H9 (cell line): ENCODE results near the gene BAIAP2. TPM values are rescaled to one million over a fixed set of nuclear protein-coding genes. Genes with fewer than 3 reads are reported as not detected.

Experiments
- DNase-seq: peaks from one replicate; pipeline ENCODE4 v3.0.0-alpha.2; 2017
- H2AFZ ChIP-seq: one replicate; pipeline ENCODE4 v1.6.1; 2013; ENCODE audit warnings: mild to moderate bottlenecking, low read length, control low read depth, moderate library complexity
- H2AK5ac ChIP-seq: 2 replicates; pipeline ENCODE4 v1.6.1; 2013; ENCODE audit warnings: low read length, control low read depth, mixed read lengths; ENCODE audit not compliant: insufficient read length
- H2BK120ac ChIP-seq: one replicate; pipeline ENCODE4 v1.6.1; 2013; ENCODE audit warnings: low read depth, mild to moderate bottlenecking, low read length, control low read depth, inconsistent platforms; ENCODE audit not compliant: poor library complexity, severe bottlenecking
- H2BK12ac ChIP-seq: 2 replicates; pipeline ENCODE4 v1.6.1; 2013; ENCODE audit warnings: low read length, control low read depth, mixed read lengths, low read depth; ENCODE audit not compliant: insufficient read length
- H2BK15ac ChIP-seq: 2 replicates; pipeline ENCODE4 v1.6.1; 2013; ENCODE audit warnings: low read depth, low read length, control low read depth
- H2BK20ac ChIP-seq: one replicate; pipeline ENCODE4 v1.6.1; 2013; ENCODE audit warnings: low read depth, mild to moderate bottlenecking, low read length, control low read depth, inconsistent platforms; ENCODE audit not compliant: poor library complexity, severe bottlenecking
- H2BK5ac ChIP-seq: 2 replicates; pipeline ENCODE4 v1.6.1; 2013; ENCODE audit warnings: low read length, control low read depth, mixed read lengths; ENCODE audit not compliant: insufficient read length
- H3K14ac ChIP-seq: 2 replicates; pipeline ENCODE4 v1.6.1; 2013; ENCODE audit warnings: low read length, control low read depth; ENCODE audit not compliant: insufficient read depth
- H3K18ac ChIP-seq: 2 replicates; pipeline ENCODE4 v1.6.1; 2013; ENCODE audit warnings: low read depth, mild to moderate bottlenecking, mixed read lengths, low read length, control low read depth; ENCODE audit not compliant: insufficient read length
- H3K23ac ChIP-seq: 2 replicates; pipeline ENCODE4 v1.6.1; 2013; ENCODE audit warnings: low read length, control low read depth, mixed read lengths, low read depth; ENCODE audit not compliant: insufficient read length
- H3K23me2 ChIP-seq: 2 replicates; pipeline ENCODE4 v1.6.1; 2013; ENCODE audit warnings: low read depth, mild to moderate bottlenecking, mixed read lengths, low read length, control low read depth; ENCODE audit not compliant: insufficient read length, poor library complexity, severe bottlenecking
- H3K27ac ChIP-seq: 2 replicates; pipeline ENCODE4 v1.5.1; 2013; ENCODE audit warnings: low read length, control low read depth, mixed read lengths, low read depth; ENCODE audit not compliant: insufficient read length
- H3K27me3 ChIP-seq: 2 replicates; pipeline ENCODE4 v1.6.1; 2013; ENCODE audit warnings: low read length, control low read depth, inconsistent platforms; ENCODE audit not compliant: insufficient read depth
- H3K4ac ChIP-seq: 2 replicates; pipeline ENCODE4 v1.6.1; 2013; ENCODE audit warnings: low read depth, mild to moderate bottlenecking, control low read depth, inconsistent platforms, low read length, moderate library complexity
- H3K4me1 ChIP-seq: 2 replicates; pipeline ENCODE4 v1.6.1; 2013; ENCODE audit warnings: low read length, control low read depth, inconsistent platforms; ENCODE audit not compliant: insufficient read depth
- H3K4me2 ChIP-seq: 2 replicates; pipeline ENCODE4 v1.6.1; 2013; ENCODE audit warnings: low read length, control low read depth, mixed read lengths; ENCODE audit not compliant: insufficient read length, insufficient read depth
- H3K56ac ChIP-seq: 2 replicates; pipeline ENCODE4 v1.6.1; 2013; ENCODE audit warnings: low read depth, mild to moderate bottlenecking, mixed read lengths, low read length, control low read depth; ENCODE audit not compliant: insufficient read length
- H3K79me1 ChIP-seq: 2 replicates; pipeline ENCODE4 v1.6.1; 2013; ENCODE audit warnings: low read depth, mild to moderate bottlenecking, moderate library complexity, low read length, control low read depth, inconsistent platforms; ENCODE audit not compliant: insufficient read depth, poor library complexity, severe bottlenecking
- H3K79me2 ChIP-seq: 2 replicates; pipeline ENCODE4 v1.6.1; 2013; ENCODE audit warnings: low read length, control low read depth, inconsistent platforms; ENCODE audit not compliant: insufficient read depth
- H3K9ac ChIP-seq: 2 replicates; pipeline ENCODE4 v1.6.1; 2013; ENCODE audit warnings: low read length, control low read depth, mixed read lengths; ENCODE audit not compliant: insufficient read length; ENCODE audit errors: extremely low read depth
- H3K9me3 ChIP-seq: one replicate; pipeline ENCODE4 v1.6.1; 2013; ENCODE audit warnings: low read depth, low read length, inconsistent platforms; ENCODE audit not compliant: control insufficient read depth
- H3T11ph ChIP-seq: one replicate; pipeline ENCODE4 v1.6.1; 2013; ENCODE audit warnings: mild to moderate bottlenecking, low read length, control low read depth, inconsistent platforms
- H4K20me1 ChIP-seq: one replicate; pipeline ENCODE4 v1.6.1; 2013; ENCODE audit not compliant: control insufficient read depth, insufficient read length, insufficient read depth
- H4K5ac ChIP-seq: 2 replicates; pipeline ENCODE4 v1.6.1; 2013; ENCODE audit warnings: low read depth, mild to moderate bottlenecking, mixed read lengths, low read length, control low read depth; ENCODE audit not compliant: insufficient read length
- H4K8ac ChIP-seq: replicated peaks from 2 replicates; pipeline ENCODE4 v1.6.1; 2013; ENCODE audit warnings: low read length, control low read depth, mixed read lengths, low read depth; ENCODE audit not compliant: insufficient read length
- H4K91ac ChIP-seq: 2 replicates; pipeline ENCODE4 v1.6.1; 2013; ENCODE audit warnings: low read depth, mild to moderate bottlenecking, moderate library complexity, mixed read lengths, low read length, control low read depth; ENCODE audit not compliant: insufficient read length
- H3K27ac Mint-ChIP-seq, 3 experiments: 2 replicates in 2 of 3; 3 replicates in 1 of 3; pipeline ENCODE4 v1.8.0; 2020 to 2021; ENCODE audit warnings: mixed read lengths in 3 of 3, mild to moderate bottlenecking in 1 of 3, moderate library complexity in 1 of 3
- H3K27me3 Mint-ChIP-seq: 2 replicates; pipeline ENCODE4 v1.8.0; 2021; ENCODE audit warnings: low read depth, mild to moderate bottlenecking, moderate library complexity, mixed read lengths
- H3K36me3 Mint-ChIP-seq, 3 experiments: 2 replicates in 2 of 3; 3 replicates in 1 of 3; pipeline ENCODE4 v1.8.0; 2020 to 2021; ENCODE audit warnings: low read depth in 3 of 3, mixed read lengths in 3 of 3; ENCODE audit not compliant: insufficient read depth in 1 of 3
- H3K4me1 Mint-ChIP-seq, 2 experiments: 2 replicates each; pipeline ENCODE4 v1.8.0; 2020; ENCODE audit warnings: mixed read lengths in 2 of 2
- H3K4me3 Mint-ChIP-seq, 2 experiments: 2 replicates in 1 of 2; 3 replicates in 1 of 2; pipeline ENCODE4 v1.8.0; 2020 to 2021; ENCODE audit warnings: mild to moderate bottlenecking in 2 of 2, mixed read lengths in 2 of 2, moderate library complexity in 1 of 2
- H3K9me3 Mint-ChIP-seq, 2 experiments: 2 replicates in 1 of 2; 3 replicates in 1 of 2; pipeline ENCODE4 v1.8.0; 2020; ENCODE audit warnings: mild to moderate bottlenecking in 2 of 2, mixed read lengths in 2 of 2, moderate library complexity in 1 of 2
- WGBS: extraction: QIAGEN DNeasy Blood & Tissue Kit; methylation state at CpG from one replicate; pipeline ENCODE4 v1.1.7; 2013; ENCODE audit warnings: missing lambda C conversion rate, low lambda C conversion rate, mixed read lengths; ENCODE audit not compliant: insufficient read length; ENCODE audit errors: extremely low coverage; 5-methylcytosine and 5-hydroxymethylcytosine counted together
- total RNA-seq: library from RNA; stranded (reverse); gene quantifications from 2 replicates; pipeline ENCODE4 v1.2.1, GENCODE V29; 2021
- TF ChIP-seq, protein P1 (sequence below): fragments of 200-600 bp; sonication (generic); conservative IDR thresholded peaks from 3 replicates; pipeline ENCODE4 v1.8.0; 2021; ENCODE audit warnings: antibody characterized with exemption, mild to moderate bottlenecking

The BAIAP2 gene
- total RNA-seq, 1 experiment from 2014 or later, result 27.8 TPM

DNA sequence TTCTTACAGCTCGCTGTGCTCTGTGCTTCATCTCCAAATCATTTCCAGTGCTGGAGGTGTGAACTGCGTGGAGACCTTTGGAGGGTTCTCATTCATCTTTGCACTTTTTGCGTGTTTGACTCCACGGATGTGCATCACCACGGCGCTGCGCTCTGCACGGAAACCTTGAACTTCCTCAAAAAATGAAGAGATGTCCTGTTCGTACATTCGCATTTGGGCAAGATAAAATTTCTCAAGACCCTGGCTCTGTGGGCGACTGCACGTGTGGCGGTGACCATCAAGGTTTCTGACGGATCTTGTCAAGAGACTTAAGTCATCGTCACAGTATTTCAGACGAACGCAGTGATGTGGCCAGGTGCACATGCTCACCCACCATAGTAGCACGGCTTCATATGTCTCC, 120.0 kb downstream of the BAIAP2 start:
- Histone ChIP-seq H3K27ac (no peak overlapping the region), H3K79me1 (no peaks in the 10 kb centered on the region), H3K14ac (no peak overlapping the region), H2BK12ac (no peak overlapping the region), H4K8ac (no peak overlapping the region), H3K56ac (no peak overlapping the region), H3K9ac (no peak overlapping the region), H3K23ac (no peak overlapping the region), H3K79me2 (no peaks in the 10 kb centered on the region), H3K9me3 (no peaks in the 10 kb centered on the region), H2AK5ac (no peak overlapping the region), H4K91ac (no peak overlapping the region), H2BK5ac (no peak overlapping the region), H2AFZ (no peak overlapping the region), H3K18ac (no peak overlapping the region), H3K4ac (no peak overlapping the region), H3K4me2 (no peak overlapping the region), H2BK120ac (no peak overlapping the region), H2BK20ac (no peak overlapping the region), H3T11ph (no peak overlapping the region), H4K20me1 (no peaks in the 10 kb centered on the region), H3K23me2 (no peaks in the 10 kb centered on the region), H4K5ac (no peak overlapping the region), H3K4me1 (no peaks in the 10 kb centered on the region), H2BK15ac (no peak overlapping the region), H3K27me3 (no peaks in the 10 kb centered on the region)
- no peaks in the 10 kb centered on the region for H3K4me1 Mint-ChIP-seq
- DNase-seq, result no peak
- H3K36me3 Mint-ChIP-seq, result no peaks in the 10 kb centered on the region
- 0 out of 2 replicates have a peak, but pooled peaks cover 2% of the 10 kb centered on the region for H3K27me3 Mint-ChIP-seq
- peak overlapping the region in 1 of 3 experiments; percentile 4; a peak in 1 of 7 replicates for H3K27ac Mint-ChIP-seq
- H3K4me3 Mint-ChIP-seq, result no peak overlapping the region
- TF ChIP-seq, protein P1, sequence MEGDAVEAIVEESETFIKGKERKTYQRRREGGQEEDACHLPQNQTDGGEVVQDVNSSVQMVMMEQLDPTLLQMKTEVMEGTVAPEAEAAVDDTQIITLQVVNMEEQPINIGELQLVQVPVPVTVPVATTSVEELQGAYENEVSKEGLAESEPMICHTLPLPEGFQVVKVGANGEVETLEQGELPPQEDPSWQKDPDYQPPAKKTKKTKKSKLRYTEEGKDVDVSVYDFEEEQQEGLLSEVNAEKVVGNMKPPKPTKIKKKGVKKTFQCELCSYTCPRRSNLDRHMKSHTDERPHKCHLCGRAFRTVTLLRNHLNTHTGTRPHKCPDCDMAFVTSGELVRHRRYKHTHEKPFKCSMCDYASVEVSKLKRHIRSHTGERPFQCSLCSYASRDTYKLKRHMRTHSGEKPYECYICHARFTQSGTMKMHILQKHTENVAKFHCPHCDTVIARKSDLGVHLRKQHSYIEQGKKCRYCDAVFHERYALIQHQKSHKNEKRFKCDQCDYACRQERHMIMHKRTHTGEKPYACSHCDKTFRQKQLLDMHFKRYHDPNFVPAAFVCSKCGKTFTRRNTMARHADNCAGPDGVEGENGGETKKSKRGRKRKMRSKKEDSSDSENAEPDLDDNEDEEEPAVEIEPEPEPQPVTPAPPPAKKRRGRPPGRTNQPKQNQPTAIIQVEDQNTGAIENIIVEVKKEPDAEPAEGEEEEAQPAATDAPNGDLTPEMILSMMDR, result no peak
- H3K9me3 Mint-ChIP-seq, result no peaks in the 10 kb centered on the region
- no CpG with 5 or more reads among the region's 18 CpGs for WGBS
